Sigmoid colon (tissue), 3 donors: Measurements from ENCODE around the gene PSMA6.

Experiments
- CTCF ChIP-seq, 4 experiments: fragments of 450-650 bp in 3 of 4; fragments of 200-600 bp in 1 of 4; IDR thresholded peaks; one replicate each; pipeline ENCODE4 v1.5.1; 2016 to 2019; ENCODE audit warnings: antibody characterized with exemption in 4 of 4, mild to moderate bottlenecking in 3 of 4, moderate library complexity in 2 of 4
- POLR2A ChIP-seq, 2 donors: fragments of 450-650 bp; IDR thresholded peaks; one replicate each; pipeline ENCODE4 v1.6.1; 2016; ENCODE audit warnings: antibody characterized with exemption in 2 of 2, mild to moderate bottlenecking in 2 of 2, moderate library complexity in 2 of 2

GRCh38 chr14:35248476-35248788, 43.8 kb upstream of the PSMA6 start:
- TF ChIP-seq CTCF (IDR thresholded peaks at IDR 0.05) (no peak), POLR2A (IDR thresholded peaks at IDR 0.05) (no peak)
